ENCODE measurements around the gene DOCK2. TPM values are rescaled to one million over a fixed set of nuclear protein-coding genes. Genes with fewer than 3 reads are reported as not detected.

The DOCK2 gene
- total RNA-seq, 1 experiment from 2014 or later: 3.5 TPM

- H3K4me1 ChIP-seq (replicated peaks): no peaks in the 10 kb centered on the region
- no peaks in the 10 kb centered on the region for H3K36me3 ChIP-seq
- H3K27me3 ChIP-seq (replicated peaks): peaks cover 9% of the 10 kb centered on the region; the same call in 1 of the 2 replicates
- H3K27ac ChIP-seq: no peak overlapping the region
- DNase-seq (ENCODE audit: low read depth in 1 of 2, low spot score in 2 of 2): no peak
- H3K9me3 ChIP-seq (replicated peaks): no peaks in the 10 kb centered on the region; the same call in 1 of the 2 replicates
- H3K4me3 ChIP-seq: no peak overlapping the region
These were observed 352.3 kb downstream of the DOCK2 start for GRCh38 chr5:169989365-169989764.

GRCh38 chr5:169991115-169991869, 354.2 kb downstream of the DOCK2 start:
- H3K27me3 ChIP-seq (replicated peaks): peaks cover 12% of the 10 kb centered on the region
- DNase-seq (ENCODE audit: low read depth in 1 of 2, low spot score in 2 of 2): no peak
- H3K4me1 ChIP-seq (replicated peaks): no peaks in the 10 kb centered on the region
- H3K4me3 ChIP-seq: no peak overlapping the region
- no peak overlapping the region for H3K27ac ChIP-seq
- H3K9me3 ChIP-seq (replicated peaks): no peaks in the 10 kb centered on the region; the same call in 1 of the 2 replicates
- no peaks in the 10 kb centered on the region for H3K36me3 ChIP-seq

GRCh38 chr5:169992789-169993484, 355.9 kb downstream of the DOCK2 start:
- Histone ChIP-seq H3K4me3 (no peak overlapping the region), H3K27ac (no peak overlapping the region), H3K4me1 (replicated peaks) (no peaks in the 10 kb centered on the region), H3K9me3 (replicated peaks) (no peaks in the 10 kb centered on the region; the same call in 1 of the 2 replicates), H3K36me3 (no peaks in the 10 kb centered on the region), H3K27me3 (replicated peaks) (peaks cover 8% of the 10 kb centered on the region)
- no peak for DNase-seq (ENCODE audit: low read depth in 1 of 2, low spot score in 2 of 2)

GRCh38 chr5:169993485-169993790, 356.4 kb downstream of the DOCK2 start:
- no peak for DNase-seq (ENCODE audit: low read depth in 1 of 2, low spot score in 2 of 2)

GRCh38 chr5:169997798-169998197, 360.7 kb downstream of the DOCK2 start:
- Histone ChIP-seq H3K4me3 (no peak overlapping the region), H3K36me3 (no peaks in the 10 kb centered on the region), H3K27ac (no peak overlapping the region)

More at GRCh38 chr5:169993485-169993790, 356.4 kb downstream of the DOCK2 start:
- Histone ChIP-seq H3K4me3 (no peak overlapping the region), H3K9me3 (replicated peaks) (no peaks in the 10 kb centered on the region; the same call in 1 of the 2 replicates), H3K27ac (no peak overlapping the region), H3K36me3 (no peaks in the 10 kb centered on the region), H3K4me1 (replicated peaks) (no peaks in the 10 kb centered on the region), H3K27me3 (replicated peaks) (peaks cover 7% of the 10 kb centered on the region)

GRCh38 chr5:169999621-170000020, 362.5 kb downstream of the DOCK2 start:
- Histone ChIP-seq H3K27ac (no peak overlapping the region), H3K27me3 (replicated peaks) (peaks cover 3% of the 10 kb centered on the region), H3K4me1 (replicated peaks) (no peaks in the 10 kb centered on the region), H3K36me3 (no peaks in the 10 kb centered on the region), H3K4me3 (no peak overlapping the region), H3K9me3 (replicated peaks) (no peaks in the 10 kb centered on the region)
- no peak for DNase-seq (ENCODE audit: low read depth in 1 of 2, low spot score in 2 of 2)

More at GRCh38 chr5:169997798-169998197, 360.7 kb downstream of the DOCK2 start:
- Histone ChIP-seq H3K9me3 (replicated peaks) (no peaks in the 10 kb centered on the region), H3K27me3 (replicated peaks) (peaks cover 3% of the 10 kb centered on the region), H3K4me1 (replicated peaks) (no peaks in the 10 kb centered on the region)
- DNase-seq (ENCODE audit: low read depth in 1 of 2, low spot score in 2 of 2): no peak

- H3K9me3 ChIP-seq (replicated peaks): no peaks in the 10 kb centered on the region
- no peaks in the 10 kb centered on the region for H3K4me1 ChIP-seq (replicated peaks)
- peaks cover 3% of the 10 kb centered on the region for H3K27me3 ChIP-seq (replicated peaks)
- no peaks in the 10 kb centered on the region for H3K36me3 ChIP-seq
- no peak for DNase-seq (ENCODE audit: low read depth in 1 of 2, low spot score in 2 of 2)
- H3K27ac ChIP-seq: no peak overlapping the region
- H3K4me3 ChIP-seq: no peak overlapping the region
These were observed 363.1 kb downstream of the DOCK2 start for GRCh38 chr5:170000155-170000554.

GRCh38 chr5:170006021-170006420, 368.9 kb downstream of the DOCK2 start:
- Histone ChIP-seq H3K9me3 (replicated peaks) (no peaks in the 10 kb centered on the region), H3K4me1 (replicated peaks) (no peaks in the 10 kb centered on the region), H3K27ac (no peak overlapping the region), H3K36me3 (no peaks in the 10 kb centered on the region), H3K27me3 (replicated peaks) (peaks cover 9% of the 10 kb centered on the region; the same call in 1 of the 2 replicates), H3K4me3 (no peak overlapping the region)
- DNase-seq (ENCODE audit: low read depth in 1 of 2, low spot score in 2 of 2): no peak

- Histone ChIP-seq H3K4me1 (replicated peaks) (no peaks in the 10 kb centered on the region), H3K27ac (no peak overlapping the region), H3K36me3 (no peaks in the 10 kb centered on the region), H3K27me3 (replicated peaks) (peaks cover 24% of the 10 kb centered on the region), H3K9me3 (replicated peaks) (no peaks in the 10 kb centered on the region), H3K4me3 (no peak overlapping the region)
- no peak for DNase-seq (ENCODE audit: low read depth in 1 of 2, low spot score in 2 of 2)
These were observed 371.3 kb downstream of the DOCK2 start for GRCh38 chr5:170008376-170008775.

GRCh38 chr5:170010595-170010994, 373.5 kb downstream of the DOCK2 start:
- Histone ChIP-seq H3K27me3 (replicated peaks) (peaks cover 29% of the 10 kb centered on the region), H3K36me3 (no peaks in the 10 kb centered on the region), H3K4me1 (replicated peaks) (no peaks in the 10 kb centered on the region), H3K27ac (no peak overlapping the region), H3K4me3 (no peak overlapping the region), H3K9me3 (replicated peaks) (no peaks in the 10 kb centered on the region)
- DNase-seq (ENCODE audit: low read depth in 1 of 2, low spot score in 2 of 2): no peak

GRCh38 chr5:170011751-170012150, 374.7 kb downstream of the DOCK2 start:
- Histone ChIP-seq H3K9me3 (replicated peaks) (no peaks in the 10 kb centered on the region), H3K4me3 (no peak overlapping the region), H3K36me3 (no peaks in the 10 kb centered on the region), H3K27ac (no peak overlapping the region), H3K4me1 (replicated peaks) (no peaks in the 10 kb centered on the region), H3K27me3 (replicated peaks) (peaks cover 35% of the 10 kb centered on the region)
- no peak for DNase-seq (ENCODE audit: low read depth in 1 of 2, low spot score in 2 of 2)

GRCh38 chr5:170012622-170013021, 375.5 kb downstream of the DOCK2 start:
- Histone ChIP-seq H3K36me3 (no peaks in the 10 kb centered on the region), H3K4me3 (no peak overlapping the region), H3K27me3 (replicated peaks) (peaks cover 43% of the 10 kb centered on the region), H3K27ac (no peak overlapping the region), H3K9me3 (replicated peaks) (no peaks in the 10 kb centered on the region), H3K4me1 (replicated peaks) (no peaks in the 10 kb centered on the region)
- no peak for DNase-seq (ENCODE audit: low read depth in 1 of 2, low spot score in 2 of 2)

GRCh38 chr5:170020423-170020822, 383.3 kb downstream of the DOCK2 start:
- H3K27ac ChIP-seq: no peak overlapping the region
- H3K36me3 ChIP-seq: no peaks in the 10 kb centered on the region
- peaks cover 32% of the 10 kb centered on the region for H3K27me3 ChIP-seq (replicated peaks)
- H3K9me3 ChIP-seq (replicated peaks): no peaks in the 10 kb centered on the region
- no peaks in the 10 kb centered on the region for H3K4me1 ChIP-seq (replicated peaks)
- no peak overlapping the region for H3K4me3 ChIP-seq
- no peak for DNase-seq (ENCODE audit: low read depth in 1 of 2, low spot score in 2 of 2)

- H3K27me3 ChIP-seq (replicated peaks): peaks cover 26% of the 10 kb centered on the region
- DNase-seq (ENCODE audit: low read depth in 1 of 2, low spot score in 2 of 2): no peak
- no peaks in the 10 kb centered on the region for H3K36me3 ChIP-seq
- H3K9me3 ChIP-seq (replicated peaks): no peaks in the 10 kb centered on the region
- no peak overlapping the region for H3K4me3 ChIP-seq
- H3K27ac ChIP-seq: no peak overlapping the region
- H3K4me1 ChIP-seq (replicated peaks): no peaks in the 10 kb centered on the region
These were observed 384.4 kb downstream of the DOCK2 start for GRCh38 chr5:170021506-170021905.
